ENCODE measurements around the gene SNAP47.

- no peak for TF ChIP-seq ELF4 (IDR thresholded peaks at IDR 0.05)
- TF ChIP-seq FOXM1 (IDR thresholded peaks at IDR 0.05; ENCODE audit: borderline replicate concordance), result no peak
- TF ChIP-seq PKNOX1 (IDR thresholded peaks at IDR 0.05), result no peak
- no peak for TF ChIP-seq TARDBP (IDR thresholded peaks at IDR 0.05)
- no peak for TF ChIP-seq SUZ12 (IDR thresholded peaks at IDR 0.05)
- no peak for TF ChIP-seq SP1 (IDR thresholded peaks at IDR 0.05)
- TF ChIP-seq ARNT (IDR thresholded peaks at IDR 0.05), result no peak
These were observed 6.1 kb downstream of the SNAP47 start for GRCh38 chr1:227741166-227741870.

All from HEK293T (cell line).